ENCODE results near the gene TEX13C. TPM values are rescaled to one million over a fixed set of nuclear protein-coding genes. Genes with fewer than 3 reads are reported as not detected.

The TEX13C gene
- polyA plus RNA-seq, 2 of the 4 experiments (the other 2 are of a cell fraction): not detected

GRCh38 chrX:125326599-125326998 lies 6.9 kb downstream of the TEX13C start (continued):
- TF ChIP-seq HES2 (IDR thresholded peaks at IDR 0.05): no peak

GRCh38 chrX:125327891-125328290 lies 8.2 kb downstream of the TEX13C start:
- POLR2A ChIA-PET: no interaction called here
- Histone ChIP-seq H3K4me3 (no peak overlapping the region), H3K4me2 (no peak overlapping the region), H3K4me1 (0 out of 3 replicates have a peak, but pooled peaks cover 4% of the 10 kb centered on the region), H3K27ac (no peak overlapping the region), H3K9me3 (no peaks in the 10 kb centered on the region)
- WGBS (ENCODE audit: missing lambda C conversion rate): 67% methylated on average over 4 of the region's 12 CpGs
- no peak for TF ChIP-seq HMGXB4 (CRISPR knock-in tag; IDR thresholded peaks at IDR 0.05; ENCODE audit: borderline replicate concordance)
- TF ChIP-seq KDM1A (IDR thresholded peaks at IDR 0.05; ENCODE audit: low read depth): no peak
- TF ChIP-seq NFE2L2 (conservative IDR thresholded peaks at IDR 0.05; ENCODE audit: low read length): no peak
- no peak for TF ChIP-seq CBX2 (IDR thresholded peaks at IDR 0.05; ENCODE audit: borderline replicate concordance, low read depth)
- TF ChIP-seq FOSB (CRISPR knock-in tag; IDR thresholded peaks at IDR 0.05): no peak
- TF ChIP-seq POLR2AphosphoS2 (conservative IDR thresholded peaks at IDR 0.05; ENCODE audit: low read length): no peak
- TF ChIP-seq MYC (IDR thresholded peaks at IDR 0.05; ENCODE audit: borderline replicate concordance, low read length): no peak
- TF ChIP-seq JUNB (IDR thresholded peaks at IDR 0.05): no peak
- TF ChIP-seq MAFK (IDR thresholded peaks at IDR 0.05; ENCODE audit: partially characterized antibody): no peak
- no peak for TF ChIP-seq PHF8 (IDR thresholded peaks at IDR 0.05; ENCODE audit: borderline replicate concordance, low read depth)
- TF ChIP-seq HOXB13 (CRISPR knock-in tag; IDR thresholded peaks at IDR 0.05; ENCODE audit: low read depth): no peak
- TF ChIP-seq ZFP36 (IDR thresholded peaks at IDR 0.05; ENCODE audit: borderline replicate concordance, partially characterized antibody): no peak
- no peak for TF ChIP-seq RFX5 (IDR thresholded peaks at IDR 0.05)
- TF ChIP-seq FOSL2 (IDR thresholded peaks at IDR 0.05): no peak
- no peak for TF ChIP-seq FOSL2 (CRISPR knock-in tag; IDR thresholded peaks at IDR 0.05)
- no peak for TF ChIP-seq BHLHE40 (IDR thresholded peaks at IDR 0.05; ENCODE audit: low read depth, low read length)
- no peak for TF ChIP-seq TP53 (CRISPR knock-in tag; IDR thresholded peaks at IDR 0.05)
- no peak for TF ChIP-seq GATA3 (IDR thresholded peaks at IDR 0.05; ENCODE audit: borderline replicate concordance)
- DNase-seq (ENCODE audit: low read depth in 1 of 2, low spot score in 1 of 2): no peak
- no peak for ATAC-seq
- CTCF ChIA-PET: no interaction called here
- FAIRE-seq: no peak

- no peak for FAIRE-seq
- no peak for ATAC-seq
- DNase-seq (ENCODE audit: low read depth in 1 of 2, low spot score in 1 of 2): no peak
- Histone ChIP-seq H3K4me1 (0 out of 3 replicates have a peak, but pooled peaks cover 4% of the 10 kb centered on the region), H3K27ac (no peak overlapping the region), H3K9me3 (no peaks in the 10 kb centered on the region), H3K4me2 (no peak overlapping the region), H3K4me3 (no peak overlapping the region)
- WGBS (ENCODE audit: missing lambda C conversion rate): 14% methylated on average over 2 of the region's 2 CpGs
- ChIA-PET POLR2A (no interaction called here), CTCF (no interaction called here)
- TF ChIP-seq BHLHE40 (IDR thresholded peaks at IDR 0.05; ENCODE audit: low read depth, low read length) (no peak), CHD2 (IDR thresholded peaks at IDR 0.05; ENCODE audit: low read length, partially characterized antibody) (no peak), ZFP36 (IDR thresholded peaks at IDR 0.05; ENCODE audit: borderline replicate concordance, partially characterized antibody) (no peak), CBX2 (IDR thresholded peaks at IDR 0.05; ENCODE audit: borderline replicate concordance, low read depth) (no peak), SREBF2 (IDR thresholded peaks at IDR 0.05) (no peak), HEYL (CRISPR knock-in tag; IDR thresholded peaks at IDR 0.05) (no peak), E2F6 (IDR thresholded peaks at IDR 0.05; ENCODE audit: borderline replicate concordance, low read depth) (no peak), RAD21 (conservative IDR thresholded peaks at IDR 0.05 in 1 of 2, IDR thresholded peaks at IDR 0.05 in 1 of 2) (no peak), CTCF (IDR thresholded peaks at IDR 0.05) (no peak), KDM5A (IDR thresholded peaks at IDR 0.05) (no peak), HDAC2 (IDR thresholded peaks at IDR 0.05) (no peak), POLR2AphosphoS2 (conservative IDR thresholded peaks at IDR 0.05; ENCODE audit: low read length) (no peak)
Measured at GRCh38 chrX:125333583-125333982, 13.9 kb downstream of the TEX13C start.
